Stimulated activated CD8-positive, alpha-beta memory T cell treated with anti-CD3 and anti-CD28 coated beads, Interleukin-2, amount 100 ng/mL, for 48 hours (primary cell): ENCODE data around the gene FAM72D.
"Not testable (repeated sequence)": the region's sequence is repeated elsewhere in the genome, so short reads cannot be mapped to it uniquely, and the experiment has no call there.

Experiments used
- DNase-seq, 2 donors: peaks; one replicate each; pipeline ENCODE4 v3.0.0-alpha.2; 2020; ENCODE audit warnings: low read depth in 2 of 2

FAM72D gene

GRCh38 chr1:145095284-145096057, at the start of gene FAM72D, which contains the start of gene SRGAP2B:
FAM72D (plus strand) TSS chr1:145095974; CDS start chr1:145096848, 874 bp downstream.
SRGAP2B (minus strand) TSS chr1:145095328; CDS start chr1:145092901, 2,427 bp downstream.
- DNase-seq: not testable (repeated sequence)

DNA sequence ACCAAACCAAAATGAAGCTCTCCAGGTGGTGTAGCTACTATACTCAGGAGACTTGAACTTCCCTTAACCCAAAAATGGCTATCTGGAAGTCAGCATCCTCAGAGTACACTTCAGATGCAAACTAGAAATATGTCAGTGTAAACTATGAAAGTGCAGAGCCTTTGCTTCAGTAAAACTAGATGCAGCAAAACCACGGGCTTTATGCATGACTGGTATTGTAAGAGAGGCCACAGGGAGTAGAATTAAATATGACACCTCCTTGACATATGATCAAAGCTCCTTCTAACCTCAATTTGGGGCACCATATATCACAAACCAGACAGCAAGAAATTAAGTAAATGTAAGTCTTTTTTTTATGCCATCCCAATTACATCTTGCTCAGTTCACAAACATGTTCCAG, 48.2 kb upstream of the FAM72D start:
- DNase-seq: not testable (repeated sequence)

DNA sequence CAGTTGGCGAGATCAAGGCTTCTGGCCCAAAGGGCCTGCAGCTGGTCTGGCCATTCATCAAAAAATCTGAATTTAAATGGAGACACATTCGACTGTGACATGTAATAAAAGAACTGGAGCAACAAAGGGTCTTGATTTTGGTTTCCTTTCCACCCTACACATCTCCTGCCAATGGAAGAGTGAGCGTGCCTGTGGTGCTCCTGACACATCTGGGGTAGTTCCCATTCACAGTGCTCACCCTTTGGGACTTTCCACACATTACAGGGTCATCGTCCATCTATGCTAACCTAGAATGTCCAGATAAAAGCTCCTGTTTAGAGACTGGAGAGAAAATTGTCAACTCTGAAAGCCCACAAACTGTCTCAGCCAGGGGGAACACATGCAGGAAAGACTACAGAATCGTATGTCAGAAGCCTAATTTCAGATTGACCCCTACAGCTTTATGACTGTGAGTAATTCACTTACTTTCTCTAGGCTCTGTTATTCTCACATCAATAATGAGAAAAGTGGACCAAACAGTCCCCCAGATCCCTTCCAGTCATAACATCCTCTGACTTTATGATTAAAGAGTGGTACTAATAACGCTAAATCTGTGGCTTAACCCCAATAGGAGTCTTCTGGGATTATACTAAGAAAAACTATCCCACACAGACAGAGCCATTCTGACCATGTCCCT, 47.5 kb upstream of the FAM72D start:
- not testable (repeated sequence) for DNase-seq

GRCh38 chr1:145052019-145052776, 43.6 kb upstream of the FAM72D start:
- DNase-seq: not testable (repeated sequence)

DNA sequence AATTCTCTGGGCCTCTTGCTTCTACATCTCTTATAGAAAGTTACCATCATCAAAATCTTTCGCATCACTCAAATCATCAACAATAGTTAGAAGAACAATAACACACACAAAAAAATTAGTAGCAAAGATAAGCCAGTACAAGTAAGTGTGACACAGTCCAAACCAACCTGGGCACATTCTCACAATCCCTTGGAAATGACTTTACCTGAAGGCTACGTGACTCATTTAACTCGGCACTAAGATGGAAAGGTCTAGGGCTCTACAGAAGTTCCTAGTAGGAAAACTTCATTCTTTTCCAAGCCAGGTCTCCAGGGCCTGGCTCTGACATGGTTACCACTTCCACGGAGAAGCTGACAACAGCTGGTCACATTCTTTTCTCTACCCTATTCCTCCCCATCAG, 42.3 kb upstream of the FAM72D start:
- not testable (repeated sequence) for DNase-seq

DNA sequence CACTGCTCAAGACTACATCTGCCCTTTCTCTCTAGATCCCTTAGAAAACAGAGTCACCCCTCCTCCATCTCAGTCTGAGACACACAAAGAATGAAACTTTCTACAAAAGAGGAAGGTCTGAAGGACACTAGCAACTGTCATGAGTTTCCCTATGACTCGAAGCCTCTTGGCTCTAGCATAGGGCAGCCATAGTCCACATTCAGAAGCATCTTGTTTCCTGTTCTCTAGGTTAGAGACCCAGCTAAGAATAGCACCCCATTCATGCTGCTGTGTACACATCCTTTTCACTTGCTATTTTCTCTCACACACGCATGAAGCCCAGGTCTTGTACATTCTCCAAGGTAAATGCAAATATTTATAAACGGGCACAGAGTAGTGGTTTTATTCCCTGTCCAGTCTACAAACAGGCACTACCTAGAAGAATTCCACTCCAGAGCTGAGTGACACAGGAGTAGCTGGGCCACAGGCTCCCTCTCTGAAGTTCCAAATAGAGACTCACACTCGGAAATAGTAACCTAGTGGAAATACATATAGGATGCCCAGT, 40.5 kb upstream of the FAM72D start:
- not testable (repeated sequence) for DNase-seq

DNA sequence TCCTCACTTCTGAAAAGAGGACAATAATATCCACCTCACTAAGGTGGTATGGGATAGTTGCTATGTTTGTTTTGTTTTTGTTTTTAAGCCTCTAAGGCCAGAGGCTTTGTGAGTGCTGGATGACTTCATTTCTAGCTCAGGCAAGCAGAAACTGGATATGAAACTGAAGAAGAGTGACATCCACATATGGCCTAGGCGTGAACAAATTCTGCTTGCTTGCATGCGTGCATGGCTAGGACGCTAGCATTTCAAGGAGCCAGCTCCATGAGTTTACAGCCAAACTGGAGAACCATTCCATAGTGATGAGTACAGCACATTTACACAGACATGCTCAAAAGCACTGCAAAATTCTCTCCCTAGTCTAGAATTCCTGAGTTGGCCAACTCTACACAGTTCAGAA, 37.6 kb upstream of the FAM72D start:
- DNase-seq: not testable (repeated sequence)

DNA sequence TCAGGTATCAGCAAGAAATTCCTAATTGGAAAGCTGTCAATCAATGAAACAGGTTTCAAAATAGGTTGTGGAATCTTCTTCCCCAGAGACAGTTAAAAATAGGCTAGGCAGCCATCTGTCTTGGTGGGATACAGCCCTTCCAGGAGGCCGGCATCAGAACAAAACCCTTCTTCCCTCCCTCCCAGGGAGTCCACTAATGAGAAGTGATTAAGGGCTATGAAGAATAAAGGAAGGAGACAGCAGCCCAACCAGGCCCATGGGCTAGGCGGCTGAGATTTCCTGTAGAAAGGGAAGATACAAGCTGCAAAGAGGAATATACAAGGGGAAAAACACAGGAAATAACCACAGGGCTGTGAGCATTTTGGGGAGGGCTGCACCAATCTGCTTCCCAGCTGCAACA, 32.5 kb upstream of the FAM72D start:
- DNase-seq: not testable (repeated sequence)

GRCh38 chr1:145063941-145064648, 31.7 kb upstream of the FAM72D start:
- not testable (repeated sequence) for DNase-seq

DNA sequence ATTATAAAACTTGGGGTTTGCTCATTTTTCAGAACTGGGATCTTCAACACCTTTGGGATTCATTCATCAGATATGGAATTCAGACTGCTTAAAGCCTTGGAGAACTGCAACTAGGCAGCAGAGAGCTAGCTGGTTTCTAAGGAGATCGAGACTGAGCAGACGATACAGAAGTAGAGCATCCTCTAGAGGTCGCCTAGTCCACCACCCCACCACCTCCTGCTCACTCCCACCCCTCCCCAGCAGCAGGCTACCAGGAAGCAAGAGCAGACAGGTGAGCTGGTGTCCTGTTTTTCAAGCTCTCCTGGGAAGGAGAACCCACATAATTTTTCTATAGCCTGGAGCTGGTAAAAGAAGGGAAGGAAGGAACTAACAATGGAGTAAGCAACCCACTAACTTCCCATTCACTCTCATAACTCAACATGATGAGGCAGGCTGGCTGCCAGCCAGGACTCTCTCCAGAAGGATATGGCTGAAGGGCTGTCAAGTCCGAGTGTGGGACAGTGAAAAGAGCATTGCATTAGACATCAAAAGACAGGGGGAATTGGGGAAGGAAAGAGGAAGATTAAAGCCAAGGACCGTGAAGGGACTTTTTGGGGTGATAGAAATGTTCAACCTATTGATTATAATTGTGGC, 30.5 kb upstream of the FAM72D start:
- DNase-seq: not testable (repeated sequence)

DNA sequence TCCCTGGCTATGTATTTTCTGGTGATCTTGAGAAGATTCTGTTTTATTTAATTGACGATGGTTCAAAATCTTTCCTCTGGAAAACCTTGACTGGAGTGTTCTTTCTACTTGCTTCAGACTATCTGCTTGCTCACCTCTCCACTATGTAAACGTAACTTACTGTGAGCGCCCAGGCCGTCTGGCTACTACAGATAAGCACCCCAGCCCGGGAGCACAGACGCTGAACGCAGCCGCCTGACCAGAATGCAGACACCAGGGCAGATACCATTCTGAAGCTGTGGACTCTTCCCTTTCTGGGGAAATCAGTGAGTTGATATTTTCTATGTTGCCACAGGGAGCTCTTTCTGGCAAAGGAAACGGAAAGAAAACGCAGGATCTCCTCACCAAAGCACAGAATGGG, 29.3 kb upstream of the FAM72D start:
- DNase-seq: not testable (repeated sequence)

DNA sequence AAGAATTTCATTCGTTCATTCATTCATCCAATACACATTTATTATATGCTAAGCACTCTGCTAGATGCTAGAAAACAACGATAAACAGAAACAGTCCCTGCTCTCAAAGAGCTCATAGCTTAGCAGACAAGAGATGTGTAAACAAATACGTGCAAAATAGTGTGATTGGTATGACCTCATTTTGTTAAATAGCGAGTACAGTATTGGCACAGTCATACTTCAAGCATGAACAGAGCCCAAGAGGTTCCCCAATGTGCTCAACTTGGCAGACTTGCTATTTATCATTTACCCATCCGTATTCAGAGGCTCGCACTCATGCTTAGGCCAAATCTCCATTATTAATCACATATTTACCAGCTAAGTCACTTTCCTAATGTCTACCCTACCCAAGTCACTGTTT, 24.2 kb upstream of the FAM72D start:
- DNase-seq: not testable (repeated sequence)

DNA sequence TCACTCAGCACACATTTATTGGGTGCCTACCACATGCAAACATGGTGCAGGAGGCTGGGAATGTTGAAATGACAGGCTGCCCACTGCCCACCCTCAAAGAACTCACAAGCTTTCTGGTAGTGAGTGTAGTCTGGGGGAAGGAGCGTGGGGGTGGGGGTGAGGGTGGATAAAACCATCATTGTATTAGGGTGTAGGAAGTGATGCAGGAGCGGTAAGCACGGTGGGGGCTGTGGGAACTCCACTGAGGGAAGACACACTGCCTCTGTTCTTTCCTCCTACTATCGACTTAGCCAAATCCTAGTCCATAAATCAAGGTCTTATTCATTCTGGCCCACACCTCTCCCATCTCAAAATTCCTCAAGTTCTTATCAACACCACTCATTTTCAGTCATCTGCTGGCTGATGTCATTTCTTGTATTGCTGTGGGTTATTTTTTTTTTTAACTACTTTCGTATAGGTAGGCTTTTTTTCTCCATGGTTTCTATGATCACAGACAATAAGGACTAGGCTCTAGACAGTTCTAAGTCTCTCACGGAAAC, 21.7 kb upstream of the FAM72D start:
- not testable (repeated sequence) for DNase-seq

GRCh38 chr1:145076877-145077276, 18.9 kb upstream of the FAM72D start:
- DNase-seq: not testable (repeated sequence)

- DNase-seq: not testable (repeated sequence)
Measured at GRCh38 chr1:145077872-145078786, 17.6 kb upstream of the FAM72D start.

DNA sequence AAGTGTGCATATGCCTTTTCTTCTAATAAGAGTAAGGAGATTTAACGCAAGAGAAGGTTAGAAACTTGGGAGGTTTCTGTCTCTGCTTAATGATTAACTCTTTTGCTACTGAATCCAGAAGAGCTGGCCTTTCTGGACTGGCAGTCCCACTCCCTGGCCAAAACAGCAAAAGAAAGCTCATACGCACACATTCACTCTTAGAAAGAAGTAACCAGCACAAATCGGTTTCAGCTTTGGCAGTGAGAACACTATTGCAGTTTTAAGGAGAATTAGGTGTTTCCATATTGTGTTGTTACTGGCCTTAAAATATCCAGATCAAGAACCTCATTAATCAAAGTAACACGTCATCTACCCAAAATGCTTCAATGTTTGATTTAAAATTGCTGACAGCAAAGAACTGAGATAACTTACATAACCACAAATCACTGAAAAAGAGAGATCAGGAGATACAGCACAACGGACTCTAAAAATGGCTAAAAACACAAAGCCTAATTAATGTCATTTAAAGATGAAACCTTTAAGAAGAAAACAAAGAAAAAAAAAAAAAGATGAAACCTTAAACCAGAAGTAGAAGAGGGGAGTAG, 16.9 kb upstream of the FAM72D start:
- DNase-seq: not testable (repeated sequence)

GRCh38 chr1:145079737-145080136, 16.0 kb upstream of the FAM72D start:
- not testable (repeated sequence) for DNase-seq

GRCh38 chr1:145080193-145080592, 15.6 kb upstream of the FAM72D start:
- not testable (repeated sequence) for DNase-seq
